ENCODE results near the gene TUBB2A. TPM values are rescaled to one million over a fixed set of nuclear protein-coding genes. Genes with fewer than 3 reads are reported as not detected.

Gene TUBB2A
- total and polyA plus RNA-seq, 10 of the 15 experiments (the other 5 are each of a cell fraction or from before 2014, with no cell fraction given): 2.2 to 49.5 (median 31.3) TPM

Other genes starting within 250 kb of the TUBB2A start
- gene SERPINB6, start 186.0 kb downstream of the TUBB2A start, total RNA-seq (2014; rRNA removed): 0.54 and 0.68 TPM in 2 replicates
- 0.49 and 0.88 TPM in 2 replicates for gene SERPINB6, start 186.0 kb downstream of the TUBB2A start, total RNA-seq (2014; rRNA removed; fragmentation: Illumina TruSeq; extraction: Trizol)
- 0.66 and 1.2 TPM in 2 replicates for gene SERPINB6, start 186.0 kb downstream of the TUBB2A start, total RNA-seq (2021)
- 0.14 TPM in 1 of 2 replicates, not detected in the other for gene SERPINB6, start 186.0 kb downstream of the TUBB2A start, polyA plus RNA-seq (2011; rRNA removed)
- gene SERPINB6, start 186.0 kb downstream of the TUBB2A start, polyA plus RNA-seq (2014; fragmentation: Illumina TruSeq; extraction: Trizol): 0.68 and 0.98 TPM in 2 replicates
- gene SERPINB6, start 186.0 kb downstream of the TUBB2A start, polyA plus RNA-seq (2014; fragmentation: Nextera tagmentation; extraction: Ambion mirVana): 1 to 10 TPM; 1.4 to 2.2 TPM
- gene SERPINB6, start 186.0 kb downstream of the TUBB2A start, polyA plus RNA-seq (2014; rRNA removed): 0.45 and 0.58 TPM in 2 replicates
- under 1 TPM; 0.37 to 0.39 TPM for gene SERPINB6, start 186.0 kb downstream of the TUBB2A start, polyA plus RNA-seq (2016; fragmentation: Nextera tagmentation; extraction: Ambion mirVana)
- 0.68 and 0.76 TPM in 2 replicates for gene NQO2, start 157.7 kb downstream of the TUBB2A start, total RNA-seq (2014; rRNA removed)
- 0.64 and 0.81 TPM in 2 replicates for gene NQO2, start 157.7 kb downstream of the TUBB2A start, total RNA-seq (2014; rRNA removed; fragmentation: Illumina TruSeq; extraction: Trizol)
- 1.3 and 2.2 TPM in 2 replicates for gene NQO2, start 157.7 kb downstream of the TUBB2A start, total RNA-seq (2021)
- gene NQO2, start 157.7 kb downstream of the TUBB2A start, polyA plus RNA-seq (2011; rRNA removed): 0.73 and 1.1 TPM in 2 replicates
- 0.29 and 0.79 TPM in 2 replicates for gene NQO2, start 157.7 kb downstream of the TUBB2A start, polyA plus RNA-seq (2014; fragmentation: Illumina TruSeq; extraction: Trizol)
- under 1 TPM; 0.55 to 0.66 TPM for gene NQO2, start 157.7 kb downstream of the TUBB2A start, polyA plus RNA-seq (2014; fragmentation: Nextera tagmentation; extraction: Ambion mirVana)
- 0.76 and 1.2 TPM in 2 replicates for gene NQO2, start 157.7 kb downstream of the TUBB2A start, polyA plus RNA-seq (2014; rRNA removed)
- gene NQO2, start 157.7 kb downstream of the TUBB2A start, polyA plus RNA-seq (2016; fragmentation: Nextera tagmentation; extraction: Ambion mirVana): 1 to 10 TPM; 2.4 to 2.6 TPM
- gene RIPK1, start 89.0 kb downstream of the TUBB2A start, total RNA-seq (2014; rRNA removed): 6.5 TPM in 2 replicates
- gene RIPK1, start 89.0 kb downstream of the TUBB2A start, total RNA-seq (2014; rRNA removed; fragmentation: Illumina TruSeq; extraction: Trizol): 6.6 and 6.8 TPM in 2 replicates
- gene RIPK1, start 89.0 kb downstream of the TUBB2A start, total RNA-seq (2021): 6.4 and 7.2 TPM in 2 replicates
- 11.2 and 12.5 TPM in 2 replicates for gene RIPK1, start 89.0 kb downstream of the TUBB2A start, polyA plus RNA-seq (2011; rRNA removed)
- gene RIPK1, start 89.0 kb downstream of the TUBB2A start, polyA plus RNA-seq (2014; fragmentation: Illumina TruSeq; extraction: Trizol): 9.4 and 10.9 TPM in 2 replicates
- gene RIPK1, start 89.0 kb downstream of the TUBB2A start, polyA plus RNA-seq (2014; fragmentation: Nextera tagmentation; extraction: Ambion mirVana): 1 to 10 TPM; 1.6 to 2.2 TPM
- 5.1 and 6.2 TPM in 2 replicates for gene RIPK1, start 89.0 kb downstream of the TUBB2A start, polyA plus RNA-seq (2014; rRNA removed)
- gene RIPK1, start 89.0 kb downstream of the TUBB2A start, polyA plus RNA-seq (2016; fragmentation: Nextera tagmentation; extraction: Ambion mirVana): 1 to 10 TPM; 3.8 to 5.1 TPM
- gene BPHL, start 38.8 kb downstream of the TUBB2A start, total RNA-seq (2014; rRNA removed): 11.3 and 12.2 TPM in 2 replicates
- gene BPHL, start 38.8 kb downstream of the TUBB2A start, total RNA-seq (2014; rRNA removed; fragmentation: Illumina TruSeq; extraction: Trizol): 10.9 and 12.9 TPM in 2 replicates
- gene BPHL, start 38.8 kb downstream of the TUBB2A start, total RNA-seq (2021): 12.9 and 13.7 TPM in 2 replicates
- gene BPHL, start 38.8 kb downstream of the TUBB2A start, polyA plus RNA-seq (2011; rRNA removed): 11.2 and 11.8 TPM in 2 replicates
- gene BPHL, start 38.8 kb downstream of the TUBB2A start, polyA plus RNA-seq (2014; fragmentation: Illumina TruSeq; extraction: Trizol): 10.8 and 11.7 TPM in 2 replicates
- 10 to 100 TPM in 1 of 2 experiments, 1 to 10 TPM in 1; 8.0 to 12.9 TPM for gene BPHL, start 38.8 kb downstream of the TUBB2A start, polyA plus RNA-seq (2014; fragmentation: Nextera tagmentation; extraction: Ambion mirVana)
- gene BPHL, start 38.8 kb downstream of the TUBB2A start, polyA plus RNA-seq (2014; rRNA removed): 13.3 and 13.8 TPM in 2 replicates
- 10 to 100 TPM; 15.9 to 17.8 TPM for gene BPHL, start 38.8 kb downstream of the TUBB2A start, polyA plus RNA-seq (2016; fragmentation: Nextera tagmentation; extraction: Ambion mirVana)
- gene TUBB2B, start 70.1 kb upstream of the TUBB2A start, total RNA-seq (2014; rRNA removed): 45.4 and 54.7 TPM in 2 replicates
- gene TUBB2B, start 70.1 kb upstream of the TUBB2A start, total RNA-seq (2014; rRNA removed; fragmentation: Illumina TruSeq; extraction: Trizol): 32.7 and 36.9 TPM in 2 replicates
- gene TUBB2B, start 70.1 kb upstream of the TUBB2A start, total RNA-seq (2021): 55.4 and 63.2 TPM in 2 replicates
- gene TUBB2B, start 70.1 kb upstream of the TUBB2A start, polyA plus RNA-seq (2011; rRNA removed): 1.7 and 3.6 TPM in 2 replicates
- gene TUBB2B, start 70.1 kb upstream of the TUBB2A start, polyA plus RNA-seq (2014; fragmentation: Illumina TruSeq; extraction: Trizol): 14.3 and 30.9 TPM in 2 replicates
- 1 to 10 TPM; 2.6 to 5.8 TPM for gene TUBB2B, start 70.1 kb upstream of the TUBB2A start, polyA plus RNA-seq (2014; fragmentation: Nextera tagmentation; extraction: Ambion mirVana)
- gene TUBB2B, start 70.1 kb upstream of the TUBB2A start, polyA plus RNA-seq (2014; rRNA removed): 75.2 and 81.4 TPM in 2 replicates
- 10 to 100 TPM in 1 of 2 experiments, 1 to 10 TPM in 1; 7.9 to 11.6 TPM for gene TUBB2B, start 70.1 kb upstream of the TUBB2A start, polyA plus RNA-seq (2016; fragmentation: Nextera tagmentation; extraction: Ambion mirVana)
- 51.4 and 56.9 TPM in 2 replicates for gene PSMG4, start 101.4 kb upstream of the TUBB2A start, total RNA-seq (2014; rRNA removed)
- gene PSMG4, start 101.4 kb upstream of the TUBB2A start, total RNA-seq (2014; rRNA removed; fragmentation: Illumina TruSeq; extraction: Trizol): 19.6 and 22.8 TPM in 2 replicates
- gene PSMG4, start 101.4 kb upstream of the TUBB2A start, total RNA-seq (2021): 32.4 and 32.9 TPM in 2 replicates
- gene PSMG4, start 101.4 kb upstream of the TUBB2A start, polyA plus RNA-seq (2011; rRNA removed): 25.3 and 26.6 TPM in 2 replicates
- 8.2 and 11.4 TPM in 2 replicates for gene PSMG4, start 101.4 kb upstream of the TUBB2A start, polyA plus RNA-seq (2014; fragmentation: Illumina TruSeq; extraction: Trizol)
- 10 to 100 TPM in 1 of 2 experiments, 1 to 10 TPM in 1; 7.1 to 14.2 TPM for gene PSMG4, start 101.4 kb upstream of the TUBB2A start, polyA plus RNA-seq (2014; fragmentation: Nextera tagmentation; extraction: Ambion mirVana)
- 62.6 and 67.1 TPM in 2 replicates for gene PSMG4, start 101.4 kb upstream of the TUBB2A start, polyA plus RNA-seq (2014; rRNA removed)
- gene PSMG4, start 101.4 kb upstream of the TUBB2A start, polyA plus RNA-seq (2016; fragmentation: Nextera tagmentation; extraction: Ambion mirVana): 10 to 100 TPM; 54.6 to 59.3 TPM

Measured in GM12878 (cell line).